Measurements from ENCODE around the gene DNAJB13.
"Not testable (repeated sequence)": the region's sequence is repeated elsewhere in the genome, so short reads cannot be mapped to it uniquely, and the experiment has no call there.

DNAJB13 gene

DNA sequence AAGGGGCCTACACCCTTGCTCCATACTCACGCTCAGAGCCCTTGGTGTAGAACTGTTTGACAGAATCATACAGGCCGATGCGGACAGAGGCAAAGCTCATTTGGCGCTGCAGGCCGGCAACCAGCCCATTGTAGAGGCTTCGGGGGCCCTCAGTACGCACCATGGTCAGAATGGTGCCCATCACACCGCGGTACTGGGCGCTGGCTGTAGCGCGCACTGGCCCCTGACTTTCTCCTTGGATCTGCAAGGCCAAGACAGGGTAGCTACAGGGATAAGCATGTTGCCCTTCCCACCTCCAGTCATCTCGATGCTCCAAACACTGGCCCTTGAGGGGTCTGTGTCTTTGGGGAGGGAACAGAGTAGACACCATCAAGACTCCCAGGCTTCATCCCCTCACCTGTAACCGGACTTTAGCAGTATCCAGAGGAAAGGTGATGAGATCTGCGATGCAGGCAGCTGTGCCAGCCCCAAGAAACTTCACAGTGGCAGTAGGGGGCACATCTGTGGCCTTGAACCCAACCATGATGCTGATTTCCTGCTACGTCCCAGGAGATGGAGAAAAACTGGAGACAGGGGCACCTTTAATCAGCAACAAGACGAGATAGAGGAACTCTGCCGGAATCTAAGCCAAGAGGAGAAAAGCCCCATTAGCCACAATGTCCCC is 27.2 kb downstream of the DNAJB13 start:
- no peak for DNase-seq (ENCODE audit: low read depth in 3 of 3)

DNA sequence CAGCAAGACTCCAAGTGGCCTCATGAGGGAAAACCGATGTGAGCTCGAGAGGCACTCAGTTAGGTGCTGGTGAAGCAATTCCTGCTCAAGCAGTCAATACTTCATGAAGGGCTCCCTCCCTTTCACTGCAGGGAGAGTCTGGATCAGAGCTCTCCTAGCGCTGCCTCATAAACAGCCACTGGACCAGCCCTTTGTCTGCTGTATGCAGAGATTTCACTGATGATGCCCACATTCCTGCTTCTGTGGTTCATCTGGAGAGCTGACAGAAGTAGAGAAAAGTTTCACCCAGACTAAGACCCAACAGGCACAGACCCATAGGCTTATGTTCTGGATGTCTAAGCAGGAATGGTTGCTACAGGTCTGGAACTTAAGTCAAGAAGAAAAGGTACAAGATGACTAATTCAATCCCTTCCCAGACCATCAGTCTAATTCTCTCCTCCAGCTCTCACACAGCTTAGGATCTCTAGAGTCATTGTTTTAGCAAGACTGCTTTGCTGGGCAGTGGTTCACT is 27.8 kb downstream of the DNAJB13 start:
- no peak for DNase-seq (ENCODE audit: low read depth in 3 of 3)

DNA sequence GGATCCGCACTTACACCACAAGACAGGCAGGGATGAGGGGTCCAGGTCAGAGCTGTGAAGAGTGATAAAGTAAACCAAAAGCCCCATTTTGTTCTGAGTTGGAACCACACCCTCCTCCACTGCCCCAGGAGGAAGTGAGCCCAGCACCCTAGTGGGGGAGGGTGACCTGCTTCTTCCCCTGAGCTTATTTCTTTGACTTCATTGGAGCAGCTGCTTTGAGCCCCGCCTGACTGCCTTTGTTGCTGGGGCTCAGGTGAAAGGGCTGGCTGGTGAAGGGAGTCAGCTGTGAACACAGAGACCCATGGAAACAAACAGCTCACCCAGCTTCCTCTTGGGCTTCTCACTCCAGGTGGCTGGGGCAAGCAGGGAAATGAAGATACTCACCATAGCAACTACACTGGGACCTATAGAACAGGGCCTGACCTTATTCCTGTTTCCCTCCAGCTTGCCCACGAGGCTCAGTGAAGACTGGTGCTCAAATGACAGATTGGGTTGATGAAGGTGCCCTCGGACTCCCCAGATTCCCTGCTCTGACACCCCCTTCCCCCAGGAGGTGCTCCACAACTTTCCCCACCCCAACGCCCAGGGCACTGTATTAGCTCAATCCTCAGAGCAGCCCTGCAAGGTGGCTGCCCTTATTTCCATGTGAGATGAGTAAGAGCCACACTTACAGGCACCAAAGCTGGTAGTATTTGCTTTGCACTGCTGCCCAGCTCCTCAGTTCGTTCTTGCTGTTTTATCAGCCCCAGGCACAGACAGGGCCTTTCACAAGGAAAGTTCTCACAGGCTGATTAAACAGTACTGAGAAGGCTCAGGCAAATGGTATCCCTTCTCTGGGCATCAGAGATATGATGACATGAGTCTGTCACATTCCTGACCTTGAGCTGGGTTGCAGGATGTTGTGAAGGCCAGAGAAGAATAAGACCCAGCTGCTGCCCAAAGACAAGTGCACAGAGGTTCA is 29.5 kb downstream of the DNAJB13 start:
- peak in 1 of 3 donors; percentile 51 for DNase-seq (ENCODE audit: low read depth in 3 of 3)

DNA sequence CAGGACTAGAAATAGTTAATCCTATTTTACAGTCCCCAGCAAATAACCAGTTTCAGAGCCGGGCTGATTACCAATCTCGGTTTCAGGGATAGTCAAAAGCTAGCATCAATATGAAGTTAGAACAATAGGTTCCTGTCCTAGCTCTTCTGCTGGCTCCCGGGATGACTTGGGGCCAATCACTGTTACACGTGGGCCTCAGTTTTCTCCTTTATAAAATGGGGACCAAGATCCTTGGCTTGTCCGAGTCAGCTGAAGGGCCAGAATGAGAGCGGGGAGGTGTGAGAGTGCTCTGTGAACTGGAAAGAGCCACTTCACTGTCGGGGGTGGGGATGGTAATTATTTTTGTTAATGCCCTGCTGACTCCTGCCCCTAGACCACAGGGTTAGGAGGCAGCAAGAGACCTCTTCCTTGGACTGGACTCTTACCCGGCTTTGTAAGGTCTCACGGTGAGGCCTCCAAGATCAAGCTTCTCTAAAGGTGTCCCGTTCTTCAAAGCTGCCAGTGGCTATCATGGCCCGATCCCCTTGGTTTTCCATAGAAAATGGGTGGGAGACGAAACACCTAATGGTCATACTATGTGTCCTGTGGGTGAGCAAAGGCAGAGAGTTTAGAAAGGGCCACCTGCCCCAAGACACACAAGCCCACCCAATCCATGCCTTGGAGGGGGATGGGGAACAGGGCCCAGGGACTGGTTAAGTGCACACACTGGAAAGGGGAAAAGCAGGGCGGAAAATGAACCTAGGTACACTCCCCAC is 30.4 kb downstream of the DNAJB13 start:
- no peak for DNase-seq (ENCODE audit: low read depth in 3 of 3)

DNA sequence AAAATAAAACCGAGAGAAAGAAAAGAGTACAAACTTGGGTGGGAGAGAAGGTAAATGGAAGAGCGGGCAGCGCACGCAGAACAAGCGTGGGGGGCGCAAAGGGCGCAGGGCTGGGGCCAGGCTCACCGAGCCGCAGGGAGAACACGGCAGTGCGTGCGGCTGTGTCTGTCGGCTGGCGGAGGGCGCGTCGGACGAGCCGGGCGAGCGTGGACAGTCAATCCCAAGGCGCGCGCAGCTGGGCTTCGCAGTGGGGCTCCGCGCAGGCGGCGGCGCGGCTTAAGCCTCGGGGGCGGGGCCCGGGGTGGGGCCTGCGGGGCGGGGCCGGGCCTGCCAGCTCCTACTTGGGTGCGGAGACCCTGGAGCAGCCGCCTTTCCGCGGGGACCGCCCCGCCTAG is 31.8 kb downstream of the DNAJB13 start, which contains the start of gene UCP2:
UCP2 (minus strand) TSS at position 249 of the 395 bp plus-strand sequence. CDS start 4,465 bp downstream, outside the sequence.
- DNase-seq (ENCODE audit: low read depth in 3 of 3): peak; percentile 77 to 84 (median 78)

DNA sequence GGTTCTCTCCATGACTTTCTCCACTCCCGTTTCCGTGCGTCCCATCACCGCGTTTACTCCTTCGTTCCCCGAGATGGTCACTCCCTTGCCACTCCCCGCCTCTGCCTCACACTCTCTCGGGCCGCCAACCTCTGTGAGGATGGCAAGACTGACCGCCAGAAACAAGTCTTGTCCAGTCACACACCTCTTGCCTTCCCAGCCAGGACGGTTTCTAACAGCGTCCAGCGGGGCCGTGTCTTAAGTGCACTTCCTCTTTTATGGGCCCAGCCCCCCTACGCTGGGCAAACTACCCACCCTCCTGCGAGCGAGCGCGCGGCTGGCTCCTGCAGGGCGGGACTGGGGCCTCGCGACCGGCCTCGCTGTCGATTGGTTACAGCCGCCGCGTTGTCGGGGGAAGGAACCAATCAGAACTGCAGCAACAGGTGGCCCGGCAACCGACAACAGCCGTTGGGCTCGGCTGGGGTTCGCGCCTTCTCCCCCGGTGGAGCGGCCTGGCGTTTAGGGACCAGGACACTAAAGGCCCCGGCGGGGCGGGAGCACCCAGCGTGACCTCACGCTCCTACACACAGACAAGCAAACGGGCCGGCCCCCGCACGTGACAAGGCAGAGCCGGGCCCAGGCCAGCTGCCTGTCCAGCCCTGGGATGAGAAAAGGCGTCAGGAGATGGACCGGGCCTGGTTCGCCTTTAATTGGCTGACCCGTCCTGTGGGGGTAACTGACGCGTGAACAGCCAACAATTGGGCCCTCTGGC is 32.3 kb downstream of the DNAJB13 start:
- DNase-seq (ENCODE audit: low read depth in 3 of 3): peak; percentile 88 to 91 (median 90)

DNA sequence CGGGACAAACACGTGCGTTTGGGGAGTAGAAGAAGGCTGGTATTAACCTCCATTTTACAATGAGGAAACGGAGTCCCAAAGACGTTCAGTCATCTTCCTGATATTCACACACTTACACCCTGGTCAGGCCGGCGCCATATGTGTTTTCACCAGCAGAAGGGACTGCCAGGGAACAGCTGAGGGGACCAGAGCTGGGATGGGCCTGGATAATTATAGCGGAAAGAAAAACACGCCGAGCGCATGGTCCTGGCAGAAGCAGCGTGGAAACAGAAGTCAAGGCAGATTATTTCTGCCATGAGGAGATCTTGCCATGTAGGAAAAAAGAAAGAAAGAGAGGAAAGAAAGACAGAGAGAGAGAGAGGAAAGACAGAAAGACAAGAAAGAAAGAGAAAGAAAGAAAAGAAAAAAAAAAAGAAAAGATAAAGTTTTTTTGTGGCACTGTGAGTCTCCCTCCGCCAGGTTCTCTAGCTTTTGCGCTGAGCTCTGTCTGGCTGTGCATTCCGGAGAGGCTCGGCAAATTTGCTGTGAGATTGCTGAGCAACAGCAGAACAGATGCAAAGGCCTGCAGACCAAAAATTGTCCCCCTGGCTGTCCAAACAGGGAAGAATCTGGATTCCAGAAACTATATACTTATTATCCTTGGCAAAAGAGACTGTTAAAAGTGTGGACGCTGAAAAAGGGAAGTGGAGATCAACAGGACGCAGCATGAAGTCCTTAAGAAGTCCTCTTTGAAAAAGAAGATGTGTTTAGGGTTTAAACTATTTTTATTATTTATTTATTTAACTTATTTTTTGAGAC is 33.1 kb downstream of the DNAJB13 start:
- DNase-seq (ENCODE audit: low read depth in 3 of 3): no peak

DNA sequence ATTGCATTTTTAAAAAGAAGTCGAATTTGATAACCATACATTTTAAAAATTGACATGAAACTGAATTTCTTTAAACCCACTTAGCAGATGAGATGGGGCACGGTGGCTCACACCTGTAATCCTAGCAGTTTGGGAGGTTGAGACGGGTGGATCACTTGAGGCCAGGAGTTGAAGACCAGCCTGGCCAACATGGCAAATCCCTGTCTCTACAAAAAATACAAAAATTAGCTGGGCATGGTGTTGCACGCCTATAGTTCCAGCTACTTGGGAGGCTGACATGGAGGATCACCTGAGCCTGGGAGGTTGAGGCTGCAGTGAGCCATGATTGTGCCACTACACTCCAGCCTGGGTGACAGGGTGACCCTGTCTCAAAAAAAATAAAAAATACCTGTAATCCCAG is 34.8 kb downstream of the DNAJB13 start:
- not testable (repeated sequence) for DNase-seq (ENCODE audit: low read depth in 3 of 3)

DNA sequence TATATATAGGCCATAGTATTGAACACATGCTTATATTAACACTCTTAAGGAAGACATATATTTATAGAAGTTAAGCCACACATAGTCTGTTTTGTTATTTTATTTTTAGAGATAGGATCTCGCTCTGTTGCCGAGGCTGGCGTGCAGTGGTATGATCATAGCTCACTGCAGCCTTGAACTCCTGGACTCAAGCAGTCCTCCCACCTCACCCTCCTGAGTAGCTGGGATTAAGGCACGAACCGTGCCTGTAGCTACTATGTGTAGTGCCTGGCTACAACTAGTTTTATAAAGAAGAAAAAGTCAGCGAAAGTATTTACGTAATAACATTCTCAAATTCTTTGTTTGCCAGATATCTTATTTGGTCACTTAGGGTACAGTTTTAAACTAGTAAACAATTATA is 37.4 kb downstream of the DNAJB13 start:
- DNase-seq (ENCODE audit: low read depth in 3 of 3): no peak

DNA sequence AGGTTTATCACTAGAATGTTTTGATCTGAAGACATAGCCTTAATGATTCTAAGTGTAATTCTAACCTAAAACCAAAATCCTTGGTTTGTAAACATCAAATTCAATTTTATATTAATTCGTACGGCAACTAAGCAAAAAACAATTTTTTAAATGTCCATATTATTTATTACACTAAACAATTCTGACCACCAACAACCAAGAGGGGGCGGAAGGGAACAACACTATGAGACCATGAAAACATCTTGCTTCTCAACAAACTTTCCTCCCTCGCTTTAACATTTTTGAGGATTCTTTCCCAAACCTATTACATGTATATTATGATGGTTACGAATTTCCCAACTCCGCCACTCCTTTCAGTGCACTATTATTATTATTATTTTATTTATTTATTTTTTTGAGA is 38.3 kb downstream of the DNAJB13 start:
- no peak for DNase-seq (ENCODE audit: low read depth in 3 of 3)

DNA sequence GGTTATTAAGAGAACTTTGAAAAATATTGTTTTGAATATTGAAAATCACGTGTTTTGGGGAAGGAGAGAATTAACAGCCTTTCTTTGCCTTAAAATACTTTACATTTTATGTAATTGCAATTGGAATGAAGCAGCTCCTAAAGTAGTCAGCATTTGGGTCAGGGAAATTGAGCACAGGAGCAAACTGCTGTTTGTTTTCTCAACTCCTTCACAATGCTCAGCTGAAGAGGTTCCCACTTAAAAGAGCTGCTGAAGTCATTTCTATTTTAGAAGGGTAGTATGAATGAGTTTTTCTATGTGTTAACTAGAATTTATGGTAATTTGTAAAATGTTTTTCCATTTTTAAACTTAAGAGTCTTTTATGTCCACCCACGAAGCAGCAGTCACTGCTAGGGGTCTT is 39.9 kb downstream of the DNAJB13 start:
- DNase-seq (ENCODE audit: low read depth in 3 of 3): no peak

DNA sequence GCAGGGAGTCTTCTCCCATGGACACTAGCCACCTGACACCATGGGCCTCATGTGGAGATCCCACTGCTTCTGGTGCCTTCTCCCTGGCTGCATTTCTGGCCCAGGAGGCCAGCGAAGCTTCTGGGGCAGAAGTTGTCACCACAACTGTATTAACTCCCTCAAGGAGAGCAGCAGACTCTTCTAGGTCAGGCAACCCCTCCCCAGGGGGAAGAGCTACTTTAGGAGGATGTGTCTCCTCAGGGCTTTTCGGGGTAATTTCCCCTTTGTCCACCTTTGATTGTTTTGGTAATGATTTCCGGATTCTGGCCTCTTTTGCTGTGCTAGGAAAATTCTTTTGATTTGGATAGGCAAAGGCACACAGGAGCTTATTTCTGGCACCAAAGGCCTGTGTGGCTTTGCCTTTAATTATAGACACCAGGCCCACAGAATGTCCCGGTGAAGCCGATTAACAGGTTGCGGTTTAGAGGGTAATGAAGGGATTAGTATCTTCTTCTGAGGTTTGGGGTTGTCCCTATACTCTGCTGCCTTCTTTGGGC is 40.7 kb downstream of the DNAJB13 start:
- DNase-seq (ENCODE audit: low read depth in 3 of 3): no peak

DNA sequence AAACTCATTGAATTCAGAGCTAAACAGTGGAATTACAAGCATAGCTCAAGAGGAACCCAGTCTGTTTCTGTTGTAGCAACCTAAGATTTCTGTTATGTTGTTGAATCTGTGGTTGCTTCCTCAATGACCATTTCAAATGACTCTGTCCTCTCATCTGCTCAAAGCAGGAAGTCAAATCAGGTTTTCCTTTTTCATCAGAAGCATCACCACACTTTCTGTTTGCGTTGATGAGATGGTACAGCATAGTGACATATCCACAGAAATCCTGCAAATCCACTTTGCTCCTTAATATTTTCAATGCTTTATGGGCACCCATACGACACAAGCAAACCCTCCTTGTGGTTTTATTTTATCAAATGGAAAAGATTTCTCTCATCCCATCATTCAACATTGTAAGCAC is 44.4 kb downstream of the DNAJB13 start:
- DNase-seq (ENCODE audit: low read depth in 3 of 3): no peak

DNA sequence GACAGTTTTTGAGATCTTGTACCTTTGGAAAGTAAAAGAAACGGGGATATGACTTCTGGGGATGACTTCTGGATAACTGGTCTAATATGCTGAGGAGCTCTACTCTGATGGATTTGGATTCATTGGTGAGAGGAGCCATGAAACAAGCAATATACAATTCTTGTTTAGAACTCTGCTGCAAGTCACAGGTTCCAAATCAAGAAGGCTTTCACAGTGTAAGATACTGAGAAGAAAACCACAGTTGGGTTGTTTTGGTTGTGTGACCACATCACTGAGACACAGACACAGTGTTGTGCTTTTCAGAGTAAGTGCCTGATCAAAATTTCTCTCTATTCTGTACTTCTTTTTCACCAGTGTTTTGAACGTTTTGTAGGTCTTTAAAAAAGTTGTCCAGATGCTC is 44.9 kb downstream of the DNAJB13 start:
- no peak for DNase-seq (ENCODE audit: low read depth in 3 of 3)

DNA sequence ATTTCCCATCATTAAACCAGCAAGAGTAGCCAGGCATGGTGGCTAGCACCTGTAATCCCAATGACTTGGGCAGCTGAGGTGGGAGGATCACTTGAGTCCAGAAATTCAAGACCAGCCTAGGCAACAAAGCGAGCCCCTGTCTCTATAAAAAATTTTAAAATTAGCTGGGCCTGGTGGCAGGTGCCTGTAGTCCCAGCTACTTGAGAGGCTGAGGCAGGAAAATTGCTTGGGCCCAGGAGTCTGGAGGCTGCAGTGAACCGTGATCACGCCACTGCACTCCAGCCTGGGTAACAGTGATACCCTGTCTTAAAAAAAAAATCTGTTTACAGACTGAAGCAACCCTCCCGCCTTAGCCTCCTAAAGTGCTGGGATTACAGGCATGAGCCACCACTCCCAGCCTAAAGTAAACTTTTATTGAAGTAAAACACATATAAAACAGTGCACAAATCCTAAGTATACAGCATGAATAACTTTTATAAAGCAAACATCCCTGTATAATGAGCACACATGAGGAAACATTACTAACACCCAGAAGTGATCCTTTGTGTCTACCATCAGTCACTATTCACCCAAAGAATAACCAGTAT is 45.4 kb downstream of the DNAJB13 start:
- DNase-seq (ENCODE audit: low read depth in 3 of 3): no peak

DNA sequence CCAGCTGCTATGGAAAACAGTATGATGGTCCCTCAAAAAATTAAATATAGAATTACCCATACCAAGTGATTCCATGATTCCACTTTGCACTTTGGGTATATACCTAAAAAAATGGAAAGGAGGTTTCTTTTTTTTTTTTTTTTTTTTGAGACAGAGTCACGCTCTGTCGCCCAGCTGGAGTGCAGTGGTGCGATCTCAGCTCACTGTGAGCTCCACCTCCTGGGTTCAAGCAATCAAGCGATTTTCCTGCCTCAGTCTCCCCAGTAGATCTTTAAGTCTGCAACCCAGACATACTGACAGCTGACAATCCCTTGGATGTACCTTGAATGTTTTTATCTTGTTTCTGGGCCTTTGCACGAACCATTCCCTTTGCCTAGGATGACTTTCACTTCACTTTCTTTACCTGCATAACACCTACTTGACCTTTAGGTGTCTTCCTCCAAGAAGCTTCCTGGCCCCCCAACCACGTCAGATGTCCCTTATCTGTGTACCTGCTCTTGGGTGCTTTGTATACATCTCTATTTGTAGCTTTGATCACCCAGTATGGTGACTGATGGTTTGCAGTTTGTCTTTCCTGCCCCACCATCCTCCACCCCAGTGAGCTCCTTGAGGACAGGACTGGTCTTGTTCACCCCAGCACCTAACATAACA is 46.4 kb downstream of the DNAJB13 start:
- no peak for DNase-seq (ENCODE audit: low read depth in 3 of 3)

DNA sequence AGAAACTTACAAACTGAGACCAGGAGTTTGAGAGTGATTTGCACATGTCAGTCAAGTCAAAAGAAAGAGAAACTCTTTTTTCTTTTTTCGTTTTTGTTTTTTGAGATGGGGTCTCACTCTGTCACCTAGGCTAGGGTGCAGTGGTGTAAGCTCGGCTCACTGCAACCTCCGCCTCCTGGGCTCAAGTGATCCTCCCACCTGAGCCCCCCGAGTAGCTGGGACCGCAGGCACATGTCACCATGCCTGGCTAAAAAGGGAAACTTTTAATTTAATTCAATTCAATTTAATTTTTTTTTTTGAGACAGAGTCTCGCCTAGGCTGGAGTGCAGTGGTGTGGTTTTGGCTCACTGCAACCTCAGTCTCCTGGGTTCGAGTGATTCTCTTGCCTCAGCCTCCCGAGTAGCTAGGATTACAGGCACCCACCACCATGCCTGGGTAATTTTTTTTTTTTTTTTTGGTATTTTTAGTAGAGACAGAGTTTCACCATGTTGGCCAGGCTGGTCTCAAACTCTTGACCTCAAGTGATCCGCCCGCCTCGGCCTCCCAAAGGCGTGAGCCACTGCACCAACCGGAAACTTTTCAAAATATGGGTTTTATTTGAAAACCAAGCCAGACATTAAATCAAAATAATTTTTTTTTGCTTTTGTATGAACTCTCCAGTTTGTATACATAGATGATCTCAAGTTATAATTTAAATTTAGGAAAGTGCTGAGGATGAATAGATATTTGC is 48.2 kb downstream of the DNAJB13 start:
- DNase-seq (ENCODE audit: low read depth in 3 of 3): no peak

DNA sequence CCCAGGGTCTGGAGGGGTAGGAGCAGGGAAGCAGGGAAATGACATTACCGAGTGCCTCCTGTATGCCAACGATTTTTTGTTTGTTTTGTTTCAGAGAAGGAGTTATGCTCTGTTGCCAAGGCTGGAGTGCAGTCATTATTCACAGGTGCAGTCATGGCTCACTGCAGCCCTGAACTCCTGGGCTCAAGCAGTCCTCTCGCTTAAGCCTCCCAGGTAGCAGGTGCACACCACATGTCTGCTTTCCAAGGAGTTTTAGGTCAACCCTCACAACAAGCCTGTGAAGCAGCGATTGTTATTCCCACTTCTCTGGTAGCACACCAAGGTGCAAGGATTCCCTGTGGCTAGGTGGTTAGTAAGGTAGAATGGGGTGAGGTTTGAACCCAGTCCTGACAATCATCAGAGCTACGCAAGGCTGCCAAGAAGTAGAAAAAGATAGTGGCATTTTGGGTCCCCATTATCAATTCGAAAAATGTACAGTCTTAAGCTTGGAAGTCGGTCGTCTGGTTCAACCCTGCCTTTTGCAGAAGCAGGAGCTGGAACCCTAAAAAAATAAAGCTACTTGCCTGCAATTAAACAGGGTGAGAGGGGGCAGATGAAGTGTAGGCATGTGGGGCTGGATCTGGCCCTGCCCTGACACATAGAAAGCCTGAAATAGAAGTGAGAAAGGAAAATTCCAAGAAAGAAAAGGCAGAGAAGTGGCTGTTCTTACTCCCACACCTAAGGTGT is 48.9 kb downstream of the DNAJB13 start:
- no peak for DNase-seq (ENCODE audit: low read depth in 3 of 3)

Data from stimulated activated CD4-positive, alpha-beta T cell treated with anti-CD3 and anti-CD28 coated beads, TNF-alpha, amount 100 ng/mL, for 48 hours (primary cell).